GM21390 (cell line): Measurements from ENCODE around the gene CD59.
"Not testable (repeated sequence)": the region's sequence is repeated elsewhere in the genome, so short reads cannot be mapped to it uniquely, and the experiment has no call there.

ENCODE experiments used
- ATAC-seq: cut with Tn5 transposase; IDR thresholded peaks from one replicate; pipeline ENCODE4 v1.9.1; 2021; ENCODE audit not compliant: unreplicated experiment

The CD59 gene

GRCh38 chr11:33669598-33670249 is 66.5 kb downstream of the CD59 start:
- ATAC-seq: no peak

GRCh38 chr11:33668951-33669596 is 67.1 kb downstream of the CD59 start:
- ATAC-seq: no peak

GRCh38 chr11:33668468-33668825 is 67.8 kb downstream of the CD59 start:
- no peak for ATAC-seq

GRCh38 chr11:33667819-33668467 is 68.3 kb downstream of the CD59 start:
- no peak for ATAC-seq

- ATAC-seq: no peak
Measured at GRCh38 chr11:33665350-33666106, 70.7 kb downstream of the CD59 start.

GRCh38 chr11:33664827-33665226 is 71.4 kb downstream of the CD59 start:
- ATAC-seq: no peak

- ATAC-seq: no peak
Measured at GRCh38 chr11:33664166-33664565, 72.1 kb downstream of the CD59 start.

- no peak for ATAC-seq
Measured at GRCh38 chr11:33663121-33663520, 73.1 kb downstream of the CD59 start.

- not testable (repeated sequence) for ATAC-seq
Measured at GRCh38 chr11:33661526-33661925, 74.7 kb downstream of the CD59 start.

GRCh38 chr11:33660962-33661361 is 75.3 kb downstream of the CD59 start:
- no peak for ATAC-seq

- ATAC-seq: no peak
Measured at GRCh38 chr11:33659370-33660139, 76.7 kb downstream of the CD59 start.

GRCh38 chr11:33658195-33658900 is 77.9 kb downstream of the CD59 start:
- no peak for ATAC-seq

- ATAC-seq: no peak
Measured at GRCh38 chr11:33657757-33658156, 78.5 kb downstream of the CD59 start.

- no peak for ATAC-seq
Measured at GRCh38 chr11:33656768-33657167, 79.5 kb downstream of the CD59 start.

- no peak for ATAC-seq
Measured at GRCh38 chr11:33655842-33656600, 80.2 kb downstream of the CD59 start.

GRCh38 chr11:33654594-33654993 is 81.6 kb downstream of the CD59 start:
- ATAC-seq: no peak
